Measurements from ENCODE around the gene RRP1B.

- TF ChIP-seq CTCF (IDR thresholded peaks at IDR 0.05; ENCODE audit: borderline replicate concordance, extremely low read depth, low read length, poor library complexity, severe bottlenecking) = no peak
- TF ChIP-seq EZH2 (IDR thresholded peaks at IDR 0.05; ENCODE audit: borderline replicate concordance, low read depth, low read length, severe bottlenecking) = no peak
Measured at GRCh38 chr21:43657355-43658087, 1.8 kb upstream of the RRP1B start.
